NB4 (cell line): ENCODE data around the gene MRPS35.

Source experiments
- DNase-seq: peaks from one replicate; pipeline ENCODE4 v3.0.0; 2010; ENCODE audit warnings: low read depth
- H3K4me3 ChIP-seq: one replicate; pipeline ENCODE4 v1.5.1; 2011; ENCODE audit warnings: mild to moderate bottlenecking, low read depth, low read length, moderate library complexity
- CTCF ChIP-seq: IDR thresholded peaks from one replicate; pipeline ENCODE4 v1.5.1; 2012; ENCODE audit warnings: low read depth, low read length
- MAX ChIP-seq: IDR thresholded peaks from 2 replicates; pipeline ENCODE4 v1.6.1; 2011; ENCODE audit warnings: low read depth, low read length
- MYC ChIP-seq: IDR thresholded peaks from 2 replicates; pipeline ENCODE4 v1.6.1; 2011; ENCODE audit warnings: low read depth, low read length
- POLR2A ChIP-seq: IDR thresholded peaks from 2 replicates; pipeline ENCODE4 v1.6.1; 2011; ENCODE audit warnings: mild to moderate bottlenecking; ENCODE audit not compliant: insufficient read length; ENCODE audit errors: extremely low read depth

The MRPS35 gene

DNA sequence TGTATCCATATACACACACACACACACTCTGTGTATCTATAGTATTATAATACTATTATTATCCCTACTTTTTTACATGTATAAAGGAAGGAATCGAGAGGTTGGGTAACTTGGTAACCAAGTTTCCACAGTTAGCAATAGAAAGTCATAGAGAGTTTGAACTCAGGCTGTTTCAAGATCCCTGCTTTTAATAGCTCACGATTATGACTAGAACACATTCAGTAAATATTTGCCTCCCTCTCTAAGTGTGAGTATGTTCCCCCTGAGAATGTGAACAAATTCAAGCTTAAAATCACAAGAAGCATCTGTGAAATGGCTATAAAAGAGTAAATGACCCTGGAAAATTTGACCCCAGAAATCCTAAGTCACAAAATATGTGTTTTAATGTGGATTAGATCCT is 25.4 kb upstream of the MRPS35 start:
- TF ChIP-seq POLR2A = no peak
- no peak for TF ChIP-seq CTCF
- TF ChIP-seq MYC = no peak
- no peak for TF ChIP-seq MAX
- H3K4me3 ChIP-seq = no peak overlapping the region
- no peak for DNase-seq

- TF ChIP-seq MAX = no peak
- no peak for TF ChIP-seq POLR2A
- TF ChIP-seq CTCF = no peak
- no peak for TF ChIP-seq MYC
- H3K4me3 ChIP-seq = no peak overlapping the region
- no peak for DNase-seq
Measured at GRCh38 chr12:27686147-27686546, 24.5 kb upstream of the MRPS35 start.

DNA sequence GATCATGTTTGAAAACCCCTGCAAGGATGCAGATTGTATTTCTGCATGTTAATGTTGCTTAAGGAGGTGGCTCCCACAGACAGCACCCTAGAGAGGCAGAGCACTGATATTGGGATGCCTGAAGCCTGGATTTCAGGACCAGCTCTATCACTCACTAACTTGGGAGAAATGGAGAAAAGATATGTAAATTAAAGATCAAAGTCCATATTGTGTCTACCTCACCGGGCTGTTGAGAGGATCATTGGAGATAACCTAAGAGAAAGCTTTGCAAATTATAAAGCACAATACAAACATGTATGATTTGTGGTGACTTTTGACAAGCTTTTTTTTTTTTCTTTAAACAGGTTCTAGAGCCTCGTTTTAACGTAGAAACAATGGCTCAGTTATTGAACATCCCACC is 22.0 kb upstream of the MRPS35 start:
- no peak for DNase-seq
- TF ChIP-seq MYC (no peak), POLR2A (no peak), MAX (no peak)
- no peak overlapping the region for H3K4me3 ChIP-seq

DNA sequence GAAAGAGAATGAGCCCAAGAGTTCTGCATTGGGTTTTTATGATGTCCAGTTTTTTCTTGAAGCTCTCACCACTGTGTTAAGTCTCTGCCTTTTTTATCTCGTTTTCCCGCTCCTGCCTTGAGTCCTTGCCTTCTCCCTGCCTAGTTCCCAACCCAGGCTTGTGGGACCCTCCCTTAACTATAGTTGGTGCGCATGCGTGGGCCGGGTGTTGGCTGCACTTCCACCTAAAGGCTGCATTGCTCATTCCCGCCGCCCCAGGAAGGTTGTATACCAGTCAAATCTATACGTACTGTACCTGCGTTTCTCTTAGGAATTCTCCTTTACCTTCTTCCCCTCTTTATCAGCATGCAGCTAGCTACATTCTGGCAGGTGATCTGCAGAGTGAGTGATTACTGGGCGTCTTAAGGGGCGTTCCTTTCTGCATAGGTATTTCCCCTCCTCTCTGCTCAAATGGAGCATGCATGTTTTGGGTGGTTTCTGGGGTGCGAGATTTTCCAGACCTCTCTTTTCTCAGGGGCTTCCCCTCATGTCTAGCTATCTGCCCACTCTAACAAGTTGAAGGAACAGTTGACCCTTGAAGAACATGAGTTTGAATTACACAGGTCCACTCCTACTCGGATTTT is 21.0 kb upstream of the MRPS35 start:
- TF ChIP-seq CTCF (no peak), MAX (no peak)
- DNase-seq = no peak
- H3K4me3 ChIP-seq = no peak overlapping the region

GRCh38 chr12:27693403-27693802 is 17.2 kb upstream of the MRPS35 start:
- no peak overlapping the region for H3K4me3 ChIP-seq
- DNase-seq = no peak
- TF ChIP-seq CTCF (no peak), POLR2A (no peak), MAX (no peak)

DNA sequence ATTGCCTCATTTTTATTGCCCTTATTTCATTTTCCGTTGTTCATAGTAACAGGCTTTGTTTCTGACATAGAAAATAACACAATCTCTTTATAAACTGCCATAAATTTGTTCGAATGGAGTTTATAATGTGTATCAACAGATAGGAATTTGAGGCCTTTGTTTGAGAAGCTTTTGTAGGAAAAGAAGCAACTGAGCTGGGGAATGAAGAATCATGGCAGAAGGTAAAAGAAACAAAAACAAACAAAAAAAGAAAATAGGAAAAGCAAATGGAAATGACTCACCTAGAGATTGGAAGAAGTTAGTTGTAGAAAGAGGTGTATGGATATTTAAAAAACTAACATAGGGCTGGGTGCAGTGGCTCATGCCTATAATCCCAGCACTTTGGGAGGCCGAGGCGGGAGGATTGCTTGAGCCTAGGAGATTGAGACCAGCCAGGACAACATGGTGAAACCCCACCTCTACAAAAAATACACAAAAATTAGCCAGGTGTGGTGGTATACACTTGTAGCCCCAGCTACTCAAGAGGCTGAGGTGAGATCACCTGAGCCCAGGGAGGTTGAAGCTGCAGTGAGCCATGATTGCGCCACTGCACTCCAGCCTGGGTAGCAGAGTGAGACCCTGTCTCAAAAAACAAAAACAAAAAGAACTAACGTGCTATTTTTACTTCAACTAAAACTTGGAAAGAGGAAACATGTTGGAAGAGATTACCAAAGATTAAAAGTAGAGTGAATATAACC is 14.9 kb upstream of the MRPS35 start:
- TF ChIP-seq MAX = no peak
- no peak for TF ChIP-seq CTCF
- TF ChIP-seq MYC = no peak
- TF ChIP-seq POLR2A = no peak
- no peak for DNase-seq

More for the DNA sequence above, 14.9 kb upstream of the MRPS35 start:
- no peak overlapping the region for H3K4me3 ChIP-seq
